OCI-M1 (cell line): ENCODE results near the gene PLEKHG5.

Source experiments
- DNase-seq: peaks from one replicate; lab custom pipeline; 2025; lab: John Stamatoyannopoulos, UW

Gene PLEKHG5

GRCh38 chr1:6475381-6476133 lies 15.9 kb downstream of the PLEKHG5 start:
- peak; percentile 64 for DNase-seq

DNA sequence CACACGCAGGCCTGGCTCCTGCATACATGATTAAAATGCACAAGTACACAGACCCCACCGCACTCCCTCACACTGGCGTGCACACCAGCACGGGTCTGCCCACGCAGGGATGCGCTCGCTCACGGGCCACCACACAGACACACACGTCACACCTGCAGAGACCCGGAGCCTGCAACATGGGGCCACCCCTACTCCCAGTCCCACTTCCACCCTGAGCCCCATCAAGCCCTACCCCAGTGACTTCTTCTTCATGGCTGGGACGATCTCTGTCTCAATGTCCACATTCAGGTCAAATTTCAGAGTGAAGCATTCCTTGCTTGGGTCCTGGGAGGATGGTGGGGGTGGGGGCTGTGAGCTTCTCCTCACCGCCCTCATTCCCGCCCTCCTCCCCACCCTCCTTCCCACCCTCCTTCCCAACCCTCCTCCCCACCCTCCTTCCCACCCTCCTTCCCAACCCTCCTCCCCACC lies 16.6 kb downstream of the PLEKHG5 start:
- no peak for DNase-seq

- no peak for DNase-seq
These were observed 17.3 kb downstream of the PLEKHG5 start for GRCh38 chr1:6473974-6474814.

DNA sequence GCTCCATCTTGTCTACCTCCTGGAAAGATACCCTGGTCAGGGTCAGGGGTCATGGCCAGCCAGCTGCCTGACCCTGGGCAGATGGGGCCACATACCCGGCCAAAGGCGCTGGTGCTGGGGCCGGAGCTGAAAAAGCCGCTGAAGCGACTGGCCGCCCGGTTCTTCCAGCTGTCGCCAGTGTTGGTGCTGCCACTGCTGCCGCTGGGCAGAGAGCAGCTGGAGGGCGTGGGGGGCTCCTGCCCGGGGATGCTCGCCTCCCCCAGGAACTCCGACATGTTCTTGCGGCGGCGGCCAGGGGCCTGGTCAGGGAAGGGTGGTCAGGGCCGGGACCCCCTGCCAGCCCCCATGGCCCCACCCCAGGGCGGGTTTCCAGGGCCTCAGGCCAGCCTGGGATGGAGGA lies 18.3 kb downstream of the PLEKHG5 start:
- DNase-seq, result no peak

DNA sequence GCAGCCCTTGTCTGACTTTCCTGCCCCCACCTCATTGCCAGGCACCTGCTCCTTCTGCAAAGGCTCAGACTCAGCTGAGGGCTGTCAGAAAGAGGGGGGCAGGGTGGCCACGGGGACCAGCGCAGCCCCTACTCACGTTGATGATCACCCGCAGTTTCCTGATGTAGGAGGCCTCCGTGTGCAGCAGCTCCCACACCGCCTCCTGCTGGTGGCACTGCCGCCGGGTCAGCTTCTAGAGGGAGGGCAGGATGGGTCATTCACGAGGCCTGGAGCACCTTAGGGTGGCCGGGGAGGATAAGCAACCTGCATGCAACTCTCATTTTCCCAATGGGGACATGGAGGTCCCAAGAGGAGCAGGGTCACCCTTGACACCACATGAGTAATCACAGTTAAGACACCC lies 19.1 kb downstream of the PLEKHG5 start:
- DNase-seq, result peak; percentile 8

- no peak for DNase-seq
These were observed 19.5 kb downstream of the PLEKHG5 start for GRCh38 chr1:6471970-6472368.

- no peak for DNase-seq
These were observed 20.1 kb downstream of the PLEKHG5 start for GRCh38 chr1:6471086-6471969.

DNA sequence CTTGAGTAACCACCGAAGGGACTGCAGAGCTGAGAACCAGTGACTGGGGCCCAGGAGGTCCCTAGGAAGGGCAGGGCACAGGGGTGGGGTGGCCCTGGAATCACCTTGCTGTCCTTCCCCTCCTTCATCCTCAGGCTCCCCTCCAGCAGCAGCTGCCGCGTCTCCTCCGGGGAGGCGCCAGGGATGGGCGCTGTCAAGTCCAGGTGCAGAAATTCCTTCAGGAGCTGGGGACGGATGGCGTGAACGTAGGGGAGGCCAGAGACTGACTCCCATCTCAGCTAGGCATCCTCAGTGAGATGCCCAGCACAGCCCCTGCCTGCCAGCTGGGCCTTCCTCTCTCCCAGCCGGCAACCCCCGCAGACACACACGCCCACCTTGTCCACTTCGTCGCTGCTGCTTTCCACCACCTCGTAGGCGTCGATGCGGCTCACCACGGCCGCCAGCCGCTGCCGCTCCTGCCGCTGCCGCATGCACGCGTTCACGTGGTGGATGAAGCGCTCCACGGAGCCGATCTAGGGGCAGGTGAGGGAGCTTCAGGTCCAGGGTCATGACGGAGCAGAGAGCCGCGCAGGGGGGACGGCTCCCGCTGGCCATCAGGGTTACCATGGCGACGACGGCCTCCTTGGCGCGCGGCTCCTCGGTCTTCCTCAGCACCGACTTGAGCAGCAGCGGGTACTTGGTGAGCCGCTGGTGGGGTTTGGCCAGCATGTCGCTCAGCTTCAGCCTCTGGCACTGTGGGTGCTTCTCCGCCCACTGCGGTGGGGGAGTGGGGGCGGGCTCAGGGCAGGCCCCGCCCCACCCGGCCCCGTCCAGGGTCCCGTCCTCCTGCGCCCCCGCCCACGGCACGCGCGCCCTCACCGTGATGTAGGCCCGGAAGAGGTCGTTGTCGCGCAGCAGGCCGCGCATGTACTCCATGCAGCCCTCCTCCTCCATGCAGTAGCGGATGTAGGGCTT lies 21.1 kb downstream of the PLEKHG5 start:
- DNase-seq, result no peak

- no peak for DNase-seq
These were observed 22.6 kb downstream of the PLEKHG5 start for GRCh38 chr1:6468729-6469461.

GRCh38 chr1:6467744-6468688 lies 23.5 kb downstream of the PLEKHG5 start:
- DNase-seq, result no peak

DNA sequence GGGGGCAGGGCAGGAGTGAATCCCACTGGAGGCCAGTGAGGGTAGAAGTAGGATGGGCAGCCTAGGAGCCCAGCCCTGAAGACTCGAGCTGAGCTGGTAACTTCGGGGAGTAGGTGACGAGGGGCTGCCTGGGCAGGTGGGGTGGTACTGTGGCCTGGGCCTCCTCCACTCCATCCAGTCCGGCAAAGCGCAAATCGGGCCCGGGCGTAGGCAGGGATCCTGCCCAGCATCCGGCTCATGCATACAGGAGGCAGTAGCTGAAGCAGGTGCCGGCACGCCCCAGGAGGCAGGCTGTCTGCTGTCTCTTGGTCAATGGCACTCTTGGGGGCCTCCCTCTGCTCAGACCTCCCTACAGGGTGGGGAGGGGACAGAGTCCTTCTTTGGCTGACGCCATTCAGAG lies 24.2 kb downstream of the PLEKHG5 start:
- no peak for DNase-seq

DNA sequence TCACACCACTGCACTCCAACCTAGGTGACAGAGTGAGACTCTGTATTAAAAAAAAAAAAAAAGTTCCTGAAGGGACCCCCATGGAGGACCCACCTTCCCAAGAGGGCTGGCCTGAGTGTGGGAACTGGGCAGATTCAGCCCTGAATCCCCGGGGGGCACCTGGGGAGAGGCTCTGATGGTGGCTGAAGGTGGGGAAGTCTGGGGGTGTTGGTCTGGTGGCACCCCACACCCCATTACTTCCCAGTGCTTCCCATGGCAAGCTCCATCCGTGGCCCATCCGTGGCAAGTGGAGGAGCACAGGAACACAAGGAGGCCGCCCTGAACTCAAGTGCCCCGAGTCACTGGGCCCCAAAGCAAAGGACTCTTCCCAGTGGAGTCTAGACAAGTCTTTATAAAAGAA lies 24.7 kb downstream of the PLEKHG5 start:
- no peak for DNase-seq

GRCh38 chr1:6466023-6466422 lies 25.4 kb downstream of the PLEKHG5 start, which contains the start of gene TNFRSF25:
Gene TNFRSF25 (minus strand): TSS chr1:6466173. CDS start chr1:6466107, 66 bp downstream.
- DNase-seq, result no peak

DNA sequence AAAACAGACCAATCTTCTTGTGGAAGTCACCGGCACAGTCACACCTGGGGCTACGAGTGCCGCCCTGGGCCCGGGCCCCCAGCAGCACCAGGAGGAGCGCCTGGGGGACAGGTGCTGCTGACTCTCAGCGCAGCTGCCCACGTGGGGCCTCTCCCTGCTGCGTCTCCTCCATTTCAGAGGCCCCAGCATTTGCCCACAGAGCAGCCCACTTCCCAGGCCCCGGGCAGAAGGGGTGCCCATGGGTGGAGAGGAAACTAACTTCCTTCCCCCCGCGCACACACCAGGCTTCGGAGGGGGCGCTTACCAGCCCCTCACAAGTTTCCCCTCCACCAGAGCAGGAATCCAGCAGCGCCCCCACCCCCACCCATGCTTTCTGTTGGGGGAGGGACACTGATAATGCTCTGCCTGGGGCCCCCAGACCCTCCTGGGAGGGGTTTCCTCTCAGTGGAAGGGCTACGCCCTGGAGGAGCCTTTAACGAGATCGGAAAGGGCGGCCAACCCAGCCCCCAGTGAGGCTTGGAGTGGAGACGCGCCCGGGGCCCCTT lies 25.9 kb downstream of the PLEKHG5 start:
- no peak for DNase-seq

GRCh38 chr1:6464915-6465314 lies 26.6 kb downstream of the PLEKHG5 start:
- DNase-seq, result no peak

DNA sequence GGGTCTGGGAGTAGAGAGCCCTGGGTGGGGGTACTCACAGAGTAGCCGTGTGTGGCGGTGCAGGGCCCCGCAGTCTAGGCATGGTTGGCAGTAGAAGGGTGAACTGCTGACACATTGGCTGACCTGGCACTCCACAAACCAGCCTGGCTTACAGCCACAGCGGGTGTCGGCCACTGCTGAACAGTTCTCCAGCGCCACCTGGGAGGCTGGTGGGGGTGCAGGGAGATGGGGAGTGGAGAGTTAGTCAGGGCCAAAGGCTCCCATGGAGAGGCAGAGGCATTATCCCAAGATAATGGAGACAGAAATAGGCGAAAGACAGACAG lies 27.0 kb downstream of the PLEKHG5 start:
- no peak for DNase-seq

DNA sequence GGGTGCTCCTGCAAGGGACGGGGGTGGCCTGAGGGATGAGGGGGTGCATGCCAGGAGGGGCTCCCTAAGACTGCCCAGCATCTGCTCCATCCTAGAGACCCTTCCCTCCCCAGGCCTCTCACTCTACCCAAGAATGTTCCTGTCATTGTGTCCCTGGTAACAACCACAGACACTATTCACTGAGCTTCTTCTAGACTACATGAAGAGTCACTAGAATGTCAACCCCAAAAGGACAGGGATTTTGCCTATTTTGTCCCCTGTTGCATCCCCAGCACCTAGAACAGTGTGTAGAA lies 28.4 kb downstream of the PLEKHG5 start:
- no peak for DNase-seq

- no peak for DNase-seq
These were observed 28.9 kb downstream of the PLEKHG5 start for GRCh38 chr1:6462412-6463119.
